ENCODE results near the gene FXYD4.
A peak's percentile ranks its signal among the peaks of the same experiment; 100 is the strongest.
"Not testable (repeated sequence)": the region's sequence is repeated elsewhere in the genome, so short reads cannot be mapped to it uniquely, and the experiment has no call there.

The FXYD4 gene

GRCh38 chr10:43377424-43377883, 6.0 kb downstream of the FXYD4 start:
- Mint-ChIP-seq H3K4me1 (no peaks in the 10 kb centered on the region), H3K27me3 (no peaks in the 10 kb centered on the region), H3K27ac (no peak overlapping the region), H3K4me3 (no peak overlapping the region), H3K36me3 (no peaks in the 10 kb centered on the region), H3K9me3 (no peaks in the 10 kb centered on the region)
- no peak for ATAC-seq

- H3K9me3 Mint-ChIP-seq, result no peaks in the 10 kb centered on the region
- H3K27ac Mint-ChIP-seq, result no peak overlapping the region
- no peak for ATAC-seq
Observed at GRCh38 chr10:43380610-43381222, 9.3 kb downstream of the FXYD4 start.

GRCh38 chr10:43383204-43383971, 12.0 kb downstream of the FXYD4 start:
- peaks cover 20% of the 10 kb centered on the region for H3K4me1 Mint-ChIP-seq
- no peaks in the 10 kb centered on the region for H3K27me3 Mint-ChIP-seq
- ATAC-seq, result no peak
- no peak overlapping the region for H3K4me3 Mint-ChIP-seq
- H3K9me3 Mint-ChIP-seq, result no peaks in the 10 kb centered on the region
- H3K36me3 Mint-ChIP-seq, result peaks cover 21% of the 10 kb centered on the region
- H3K27ac Mint-ChIP-seq, result no peak overlapping the region

More at GRCh38 chr10:43380610-43381222, 9.3 kb downstream of the FXYD4 start:
- Mint-ChIP-seq H3K36me3 (no peaks in the 10 kb centered on the region), H3K4me3 (no peak overlapping the region), H3K27me3 (no peaks in the 10 kb centered on the region), H3K4me1 (no peaks in the 10 kb centered on the region)

- no peaks in the 10 kb centered on the region for H3K27me3 Mint-ChIP-seq
- H3K4me3 Mint-ChIP-seq, result no peak overlapping the region
- peaks cover 32% of the 10 kb centered on the region for H3K4me1 Mint-ChIP-seq
- no peak for ATAC-seq
- H3K27ac Mint-ChIP-seq, result no peak overlapping the region
- H3K9me3 Mint-ChIP-seq, result no peaks in the 10 kb centered on the region
- peaks cover 33% of the 10 kb centered on the region for H3K36me3 Mint-ChIP-seq
Observed at GRCh38 chr10:43384252-43385221, 13.1 kb downstream of the FXYD4 start.

GRCh38 chr10:43385412-43386004, 14.1 kb downstream of the FXYD4 start:
- Mint-ChIP-seq H3K27me3 (no peaks in the 10 kb centered on the region), H3K27ac (no peak overlapping the region), H3K36me3 (peaks cover 42% of the 10 kb centered on the region), H3K9me3 (no peaks in the 10 kb centered on the region), H3K4me3 (no peak overlapping the region), H3K4me1 (peaks cover 41% of the 10 kb centered on the region)
- no peak for ATAC-seq

GRCh38 chr10:43386549-43386948, 15.1 kb downstream of the FXYD4 start:
- Mint-ChIP-seq H3K9me3 (no peaks in the 10 kb centered on the region), H3K4me1 (peaks cover 52% of the 10 kb centered on the region)

GRCh38 chr10:43386981-43387677, 15.7 kb downstream of the FXYD4 start:
- ATAC-seq, result no peak

More at GRCh38 chr10:43386549-43386948, 15.1 kb downstream of the FXYD4 start:
- H3K27ac Mint-ChIP-seq, result peak overlapping the region; percentile 81
- peaks cover 50% of the 10 kb centered on the region for H3K36me3 Mint-ChIP-seq
- H3K4me3 Mint-ChIP-seq, result no peak overlapping the region
- H3K27me3 Mint-ChIP-seq, result no peaks in the 10 kb centered on the region
- ATAC-seq, result no peak

GRCh38 chr10:43387678-43388032, 16.2 kb downstream of the FXYD4 start:
- Mint-ChIP-seq H3K27me3 (no peaks in the 10 kb centered on the region), H3K27ac (peak overlapping the region; percentile 81), H3K4me3 (no peak overlapping the region), H3K36me3 (peaks cover 59% of the 10 kb centered on the region), H3K4me1 (peaks cover 61% of the 10 kb centered on the region), H3K9me3 (no peaks in the 10 kb centered on the region)
- peak; percentile 65 for ATAC-seq

More at GRCh38 chr10:43386981-43387677, 15.7 kb downstream of the FXYD4 start:
- H3K4me3 Mint-ChIP-seq, result no peak overlapping the region
- H3K27ac Mint-ChIP-seq, result peak overlapping the region; percentile 81
- H3K36me3 Mint-ChIP-seq, result peaks cover 54% of the 10 kb centered on the region
- H3K4me1 Mint-ChIP-seq, result peaks cover 56% of the 10 kb centered on the region
- no peaks in the 10 kb centered on the region for H3K27me3 Mint-ChIP-seq
- no peaks in the 10 kb centered on the region for H3K9me3 Mint-ChIP-seq

- Mint-ChIP-seq H3K36me3 (peaks cover 74% of the 10 kb centered on the region), H3K9me3 (no peaks in the 10 kb centered on the region), H3K4me3 (no peak overlapping the region), H3K27me3 (no peaks in the 10 kb centered on the region), H3K27ac (peak overlapping the region; percentile 81), H3K4me1 (peaks cover 80% of the 10 kb centered on the region)
- ATAC-seq, result no peak
Observed at GRCh38 chr10:43389867-43390266, 18.4 kb downstream of the FXYD4 start.

GRCh38 chr10:43390333-43390732, 18.9 kb downstream of the FXYD4 start:
- Mint-ChIP-seq H3K9me3 (no peaks in the 10 kb centered on the region), H3K27me3 (no peaks in the 10 kb centered on the region), H3K36me3 (peaks cover 74% of the 10 kb centered on the region), H3K4me1 (peaks cover 84% of the 10 kb centered on the region), H3K27ac (peak overlapping the region; percentile 81), H3K4me3 (peak overlapping the region; percentile 1)
- no peak for ATAC-seq

GRCh38 chr10:43390759-43391158, 19.3 kb downstream of the FXYD4 start:
- Mint-ChIP-seq H3K27ac (peak overlapping the region; percentile 81), H3K4me3 (no peak overlapping the region), H3K9me3 (no peaks in the 10 kb centered on the region), H3K4me1 (peaks cover 89% of the 10 kb centered on the region), H3K27me3 (no peaks in the 10 kb centered on the region), H3K36me3 (peaks cover 74% of the 10 kb centered on the region)
- ATAC-seq, result no peak

GRCh38 chr10:43391496-43391895, 20.1 kb downstream of the FXYD4 start:
- H3K27me3 Mint-ChIP-seq, result no peaks in the 10 kb centered on the region
- no peak for ATAC-seq
- peaks cover 77% of the 10 kb centered on the region for H3K36me3 Mint-ChIP-seq
- H3K4me3 Mint-ChIP-seq, result no peak overlapping the region
- peaks cover 94% of the 10 kb centered on the region for H3K4me1 Mint-ChIP-seq
- H3K9me3 Mint-ChIP-seq, result no peaks in the 10 kb centered on the region
- H3K27ac Mint-ChIP-seq, result no peak overlapping the region

- peak overlapping the region; percentile 26 for H3K27ac Mint-ChIP-seq
Observed at GRCh38 chr10:43392748-43393147, 21.3 kb downstream of the FXYD4 start.

GRCh38 chr10:43393186-43393585, 21.8 kb downstream of the FXYD4 start:
- ATAC-seq, H3K4me3 Mint-ChIP-seq, H3K27me3 Mint-ChIP-seq, H3K9me3 Mint-ChIP-seq: not testable (repeated sequence)
- H3K4me1 Mint-ChIP-seq, result peaks cover 83% of the 10 kb centered on the region
- H3K27ac Mint-ChIP-seq, result peak overlapping the region; percentile 26
- H3K36me3 Mint-ChIP-seq, result peaks cover 65% of the 10 kb centered on the region

More at GRCh38 chr10:43392748-43393147, 21.3 kb downstream of the FXYD4 start:
- H3K27me3 Mint-ChIP-seq, result no peaks in the 10 kb centered on the region
- ATAC-seq, result no peak
- peaks cover 83% of the 10 kb centered on the region for H3K4me1 Mint-ChIP-seq
- no peaks in the 10 kb centered on the region for H3K9me3 Mint-ChIP-seq
- no peak overlapping the region for H3K4me3 Mint-ChIP-seq
- peaks cover 65% of the 10 kb centered on the region for H3K36me3 Mint-ChIP-seq

All from stimulated activated memory B cell treated with anti-CD40 and anti-IgM and Interleukin-4, amounts not matched to agents 10 μg/mL and 1 μg/mL and 100 μg/mL, for 72 hours (primary cell).